GM12878 (cell line): ENCODE data around the gene ANKRD13D. TPM values are rescaled to one million over a fixed set of nuclear protein-coding genes. Genes with fewer than 3 reads are reported as not detected.
A peak's percentile ranks its signal among the peaks of the same experiment; 100 is the strongest.

ENCODE experiments used
- BCL11A ChIP-seq: IDR thresholded peaks from 2 replicates; pipeline ENCODE4 v1.6.1; 2011; ENCODE audit warnings: low read depth, low read length
- BHLHE40 ChIP-seq, 2 experiments: fragments of 450-650 bp in 1 of 2; IDR thresholded peaks; 2 replicates each; pipeline ENCODE4 v1.6.1; 2011 to 2017; ENCODE audit warnings: low read depth in 2 of 2, borderline replicate concordance in 1 of 2, improper control_type of control experiment in 1 of 2, low read length in 1 of 2, mild to moderate bottlenecking in 1 of 2
- BMI1 ChIP-seq: fragments of 450-650 bp; IDR thresholded peaks from 2 replicates; pipeline ENCODE4 v1.6.1; 2016; ENCODE audit warnings: mild to moderate bottlenecking, moderate library complexity, borderline replicate concordance
- CBFB ChIP-seq: IDR thresholded peaks from 2 replicates; pipeline ENCODE4 v1.6.1; 2016; ENCODE audit warnings: antibody characterized with exemption, low read depth
- CREM ChIP-seq: IDR thresholded peaks from 2 replicates; pipeline ENCODE4 v1.6.1; 2014; ENCODE audit warnings: antibody characterized with exemption, low read depth
- EZH2 ChIP-seq: IDR thresholded peaks from 2 replicates; pipeline ENCODE4 v1.6.1; 2012; ENCODE audit warnings: low read depth, mild to moderate bottlenecking, control low read depth, inconsistent platforms, low read length, borderline replicate concordance; ENCODE audit not compliant: control insufficient read depth
- HCFC1 ChIP-seq: fragments of 150-350 bp; IDR thresholded peaks from 2 replicates; pipeline ENCODE4 v1.6.1; 2014; ENCODE audit warnings: low read length
- KDM1A ChIP-seq: fragments of 200-600 bp; sonication (generic); IDR thresholded peaks from 2 replicates; pipeline ENCODE4 v1.6.1; 2016; ENCODE audit warnings: borderline replicate concordance
- MTA2 ChIP-seq: fragments of 450-650 bp; IDR thresholded peaks from 2 replicates; pipeline ENCODE4 v1.6.1; 2016; ENCODE audit warnings: low read depth, mild to moderate bottlenecking, moderate library complexity
- MTA3 ChIP-seq: IDR thresholded peaks from 2 replicates; pipeline ENCODE4 v1.6.1; 2012; ENCODE audit warnings: low read length, inconsistent platforms, borderline replicate concordance
- MXI1 ChIP-seq: fragments of 150-350 bp; IDR thresholded peaks from 2 replicates; pipeline ENCODE4 v1.6.1; 2011; ENCODE audit warnings: low read depth, mild to moderate bottlenecking, inconsistent platforms, low read length, improper control_type of control experiment
- MYB ChIP-seq: fragments of 150-350 bp; IDR thresholded peaks from 2 replicates; pipeline ENCODE4 v1.6.1; 2014; ENCODE audit warnings: mild to moderate bottlenecking, low read depth, low read length, borderline replicate concordance
- NFIC ChIP-seq: IDR thresholded peaks from 2 replicates; pipeline ENCODE4 v1.6.1; 2012; ENCODE audit warnings: low read depth, mild to moderate bottlenecking, inconsistent platforms, low read length, moderate library complexity
- POLR2AphosphoS2 ChIP-seq: IDR thresholded peaks from 2 replicates; pipeline ENCODE4 v1.6.1; 2011; ENCODE audit warnings: low read depth, mild to moderate bottlenecking, low read length, improper control_type of control experiment, moderate library complexity
- POLR2AphosphoS5 ChIP-seq: IDR thresholded peaks from 2 replicates; pipeline ENCODE4 v1.6.1; 2011; ENCODE audit warnings: mild to moderate bottlenecking, low read length, inconsistent platforms
- POU2F2 ChIP-seq: IDR thresholded peaks from 3 replicates; pipeline ENCODE4 v1.6.1; 2011; ENCODE audit warnings: low read depth, mild to moderate bottlenecking, low read length, borderline replicate concordance
- RAD21 ChIP-seq: IDR thresholded peaks from 2 replicates; pipeline ENCODE4 v1.6.1; 2011; ENCODE audit warnings: mild to moderate bottlenecking, low read depth, low read length, moderate library complexity; ENCODE audit not compliant: insufficient read depth
- RBBP5 ChIP-seq: fragments of 200-600 bp; sonication (generic); conservative IDR thresholded peaks from 2 replicates; pipeline ENCODE4 v1.6.1; 2016
- RFX5 ChIP-seq: IDR thresholded peaks from 2 replicates; pipeline ENCODE4 v1.6.1; 2011; ENCODE audit warnings: low read depth, low read length, improper control_type of control experiment
- SIN3A ChIP-seq: IDR thresholded peaks from 2 replicates; pipeline ENCODE4 v1.6.1; 2012; ENCODE audit warnings: low read depth, low read length, improper control_type of control experiment
- SMAD1 ChIP-seq: fragments of 450-650 bp; IDR thresholded peaks from 2 replicates; pipeline ENCODE4 v1.6.1; 2018; ENCODE audit warnings: mild to moderate bottlenecking, low read depth; ENCODE audit not compliant: partially characterized antibody
- SMC3 ChIP-seq: IDR thresholded peaks from 2 replicates; pipeline ENCODE4 v1.6.1; 2011; ENCODE audit warnings: low read length, improper control_type of control experiment, borderline replicate concordance
- TAF1 ChIP-seq: IDR thresholded peaks from 2 replicates; pipeline ENCODE4 v1.6.1; 2011; ENCODE audit warnings: mild to moderate bottlenecking, low read depth, low read length, borderline replicate concordance
- TBL1XR1 ChIP-seq: IDR thresholded peaks from 2 replicates; pipeline ENCODE4 v1.6.1; 2012; ENCODE audit warnings: low read depth, low read length, improper control_type of control experiment
- TCF7 ChIP-seq: IDR thresholded peaks from 2 replicates; pipeline ENCODE4 v1.6.1; 2014; ENCODE audit warnings: antibody characterized with exemption, borderline replicate concordance
- WRNIP1 ChIP-seq: IDR thresholded peaks from 2 replicates; pipeline ENCODE4 v1.6.1; 2011; ENCODE audit warnings: low read depth, low read length, improper control_type of control experiment, borderline replicate concordance
- ZNF217 ChIP-seq: fragments of 450-650 bp; IDR thresholded peaks from 2 replicates; pipeline ENCODE4 v1.6.1; 2017; ENCODE audit warnings: antibody characterized with exemption, mild to moderate bottlenecking
- polyA plus RNA-seq, 11 experiments: library from polyadenylated mRNA; depleted of rRNA in 4 of 11; unstranded in 6 of 11; stranded (reverse) in 5 of 11; fragments of >200 nt; fragmentation: Nextera tagmentation in 4 of 11; fragmentation: Illumina TruSeq in 1 of 11; extraction: Ambion mirVana in 4 of 11; extraction: Trizol in 1 of 11; gene quantifications; 1 replicate in 1 of 11; 2 replicates in 10 of 11; pipeline versions ENCODE4 v1.2.1 to v1.2.3, GENCODE V29; 2011 to 2016; ENCODE audit warnings: inconsistent platforms in 2 of 11, missing spikeins in 2 of 11, low read depth in 1 of 11
- total RNA-seq, 4 experiments: library from RNA; depleted of rRNA in 3 of 4; stranded (reverse); fragments of >200 nt in 3 of 4; fragmentation: Illumina TruSeq in 1 of 4; extraction: Trizol in 1 of 4; gene quantifications; 2 replicates each; pipeline versions ENCODE4 v1.2.1 to v1.2.3, GENCODE V29; 2013 to 2021
- TF ChIP-seq, protein P1 (sequence below): IDR thresholded peaks from 2 replicates; pipeline ENCODE4 v1.6.1; 2012; ENCODE audit warnings: improper control_type of control experiment, low read depth, low read length; ENCODE audit not compliant: insufficient replicate concordance

ANKRD13D gene
- total and polyA plus RNA-seq, 10 of the 15 experiments (the other 5 are each of a cell fraction or from before 2014, with no cell fraction given), result 2.0 to 56.2 (median 21.4) TPM

DNA sequence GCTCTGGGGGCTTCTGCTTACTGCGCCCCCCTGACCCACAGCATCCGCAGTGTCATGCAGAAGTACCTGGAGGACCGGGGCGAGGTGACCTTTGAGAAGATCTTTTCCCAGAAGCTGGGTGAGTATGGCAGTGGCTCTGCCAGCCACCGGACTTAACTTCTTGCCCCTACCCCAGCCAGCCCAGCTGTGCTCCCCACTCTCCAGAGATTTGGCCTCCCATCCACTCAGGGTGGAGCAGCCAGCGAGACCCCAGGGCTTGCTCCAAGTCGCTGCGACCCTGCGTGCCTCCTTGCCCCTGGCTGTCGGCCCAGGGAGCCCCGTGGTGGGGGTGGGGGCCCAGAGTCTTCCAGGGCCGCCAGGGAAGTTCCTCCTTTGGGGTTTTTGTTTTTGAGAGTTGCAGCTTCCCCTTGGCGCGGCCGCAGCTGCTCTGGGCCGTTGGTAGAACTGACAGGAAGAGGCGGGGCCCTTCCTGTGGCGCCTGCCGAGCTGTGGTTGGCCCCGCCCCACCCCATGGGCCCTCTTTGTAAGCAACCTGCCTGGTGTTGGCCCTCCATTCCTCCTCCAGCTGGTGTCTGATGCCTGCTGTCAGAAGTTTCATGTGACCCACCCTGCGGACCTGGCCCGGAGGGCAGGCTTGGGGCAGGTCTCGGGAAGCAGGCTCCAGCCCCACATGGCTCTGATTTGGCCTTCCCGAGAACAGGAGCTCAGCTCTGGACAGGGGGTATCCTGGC, 11.7 kb upstream of the ANKRD13D start (continued):
- no peak for TF ChIP-seq HCFC1
- TF ChIP-seq TCF7, result no peak
- TF ChIP-seq RFX5, result no peak
- peak; percentile 53; the same call in 1 of the 2 replicates for TF ChIP-seq CREM
- no peak for TF ChIP-seq BMI1
- no peak for TF ChIP-seq WRNIP1
- no peak for TF ChIP-seq SMAD1
- no peak for TF ChIP-seq RAD21
- TF ChIP-seq KDM1A, result no peak
- peak; percentile 79 for TF ChIP-seq TAF1
- peak; percentile 65 to 80; a peak in 2 of 4 replicates for TF ChIP-seq BHLHE40 (IDR thresholded peaks at IDR 0.05; ENCODE audit: borderline replicate concordance in 1 of 2, low read depth in 2 of 2, low read length in 1 of 2)
- TF ChIP-seq EZH2, result no peak
- TF ChIP-seq MYB, result peak; percentile 76; the same call in 1 of the 2 replicates
- TF ChIP-seq POU2F2, result no peak
- no peak for TF ChIP-seq ZNF217
- TF ChIP-seq NFIC, result no peak
- TF ChIP-seq POLR2AphosphoS5, result peak; percentile 11; the same call in 1 of the 2 replicates
- no peak for TF ChIP-seq BCL11A
- TF ChIP-seq MTA3, result no peak
- TF ChIP-seq MXI1, result peak; percentile 52; the same call in 1 of the 2 replicates
- TF ChIP-seq TBL1XR1, result no peak; the same call in 1 of the 2 replicates
- peak; percentile 34; the same call in 1 of the 2 replicates for TF ChIP-seq SIN3A
- peak; percentile 36; the same call in 1 of the 2 replicates for TF ChIP-seq MTA2
- peak; percentile 8; the same call in 1 of the 2 replicates for TF ChIP-seq SMC3
- TF ChIP-seq, protein P1, sequence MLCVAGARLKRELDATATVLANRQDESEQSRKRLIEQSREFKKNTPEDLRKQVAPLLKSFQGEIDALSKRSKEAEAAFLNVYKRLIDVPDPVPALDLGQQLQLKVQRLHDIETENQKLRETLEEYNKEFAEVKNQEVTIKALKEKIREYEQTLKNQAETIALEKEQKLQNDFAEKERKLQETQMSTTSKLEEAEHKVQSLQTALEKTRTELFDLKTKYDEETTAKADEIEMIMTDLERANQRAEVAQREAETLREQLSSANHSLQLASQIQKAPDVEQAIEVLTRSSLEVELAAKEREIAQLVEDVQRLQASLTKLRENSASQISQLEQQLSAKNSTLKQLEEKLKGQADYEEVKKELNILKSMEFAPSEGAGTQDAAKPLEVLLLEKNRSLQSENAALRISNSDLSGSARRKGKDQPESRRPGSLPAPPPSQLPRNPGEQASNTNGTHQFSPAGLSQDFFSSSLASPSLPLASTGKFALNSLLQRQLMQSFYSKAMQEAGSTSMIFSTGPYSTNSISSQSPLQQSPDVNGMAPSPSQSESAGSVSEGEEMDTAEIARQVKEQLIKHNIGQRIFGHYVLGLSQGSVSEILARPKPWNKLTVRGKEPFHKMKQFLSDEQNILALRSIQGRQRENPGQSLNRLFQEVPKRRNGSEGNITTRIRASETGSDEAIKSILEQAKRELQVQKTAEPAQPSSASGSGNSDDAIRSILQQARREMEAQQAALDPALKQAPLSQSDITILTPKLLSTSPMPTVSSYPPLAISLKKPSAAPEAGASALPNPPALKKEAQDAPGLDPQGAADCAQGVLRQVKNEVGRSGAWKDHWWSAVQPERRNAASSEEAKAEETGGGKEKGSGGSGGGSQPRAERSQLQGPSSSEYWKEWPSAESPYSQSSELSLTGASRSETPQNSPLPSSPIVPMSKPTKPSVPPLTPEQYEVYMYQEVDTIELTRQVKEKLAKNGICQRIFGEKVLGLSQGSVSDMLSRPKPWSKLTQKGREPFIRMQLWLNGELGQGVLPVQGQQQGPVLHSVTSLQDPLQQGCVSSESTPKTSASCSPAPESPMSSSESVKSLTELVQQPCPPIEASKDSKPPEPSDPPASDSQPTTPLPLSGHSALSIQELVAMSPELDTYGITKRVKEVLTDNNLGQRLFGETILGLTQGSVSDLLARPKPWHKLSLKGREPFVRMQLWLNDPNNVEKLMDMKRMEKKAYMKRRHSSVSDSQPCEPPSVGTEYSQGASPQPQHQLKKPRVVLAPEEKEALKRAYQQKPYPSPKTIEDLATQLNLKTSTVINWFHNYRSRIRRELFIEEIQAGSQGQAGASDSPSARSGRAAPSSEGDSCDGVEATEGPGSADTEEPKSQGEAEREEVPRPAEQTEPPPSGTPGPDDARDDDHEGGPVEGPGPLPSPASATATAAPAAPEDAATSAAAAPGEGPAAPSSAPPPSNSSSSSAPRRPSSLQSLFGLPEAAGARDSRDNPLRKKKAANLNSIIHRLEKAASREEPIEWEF, result no peak
- peak; percentile 89 for TF ChIP-seq CBFB
- 0 out of 2 replicates have a peak, but pooled peaks have one; percentile 25 for TF ChIP-seq POLR2AphosphoS2
- TF ChIP-seq RBBP5, result no peak
